Measurements from ENCODE around the gene GPRIN3.

DNA sequence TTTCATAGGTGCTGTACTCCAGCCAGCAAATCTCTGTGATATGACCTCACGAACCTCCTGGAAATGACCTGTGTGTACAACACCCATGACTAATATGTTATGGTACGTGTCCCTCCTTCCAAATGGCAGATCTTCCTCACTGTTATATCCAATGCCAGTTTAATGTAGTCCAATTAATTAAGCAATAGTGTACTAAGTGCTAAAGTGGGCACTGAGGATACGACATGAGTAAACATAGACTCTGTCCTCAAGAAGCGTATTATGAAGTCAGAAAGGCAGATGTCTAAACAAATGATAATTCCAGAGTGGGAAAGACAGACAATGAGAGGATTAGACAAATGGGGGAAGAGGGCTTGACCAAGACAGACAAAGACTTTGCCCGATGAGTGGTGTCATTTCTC lies 33.9 kb downstream of the GPRIN3 start:
- TF ChIP-seq POLR2A (IDR thresholded peaks at IDR 0.05; ENCODE audit: low read depth, low read length) = no peak
- TF ChIP-seq POLR2AphosphoS5 (IDR thresholded peaks at IDR 0.05; ENCODE audit: insufficient read depth, low read depth, low read length) = no peak
- TF ChIP-seq EZH2 (IDR thresholded peaks at IDR 0.05; ENCODE audit: borderline replicate concordance, low read depth, low read length, severe bottlenecking) = no peak
